Effector memory CD4-positive, alpha-beta T cell (primary cell): ENCODE measurements around the gene RAB11FIP5.

Experiments used
- DNase-seq, 3 donors: peaks; one replicate each; pipeline ENCODE4 v3.0.0-alpha.2; 2020
- H3K27ac ChIP-seq: 2 replicates; pipeline ENCODE4 v1.7.0; 2013; ENCODE audit warnings: mild to moderate bottlenecking, low read length, moderate library complexity; ENCODE audit not compliant: insufficient read depth, poor library complexity, severe bottlenecking
- H3K27me3 ChIP-seq: replicated peaks from 2 replicates; pipeline ENCODE4 v1.7.0; 2013; ENCODE audit warnings: mild to moderate bottlenecking, low read length; ENCODE audit not compliant: insufficient read depth, control insufficient read depth, poor library complexity, severe bottlenecking
- H3K36me3 ChIP-seq: 2 replicates; pipeline ENCODE4 v1.7.0; 2013; ENCODE audit warnings: mild to moderate bottlenecking, low read length, moderate library complexity; ENCODE audit not compliant: control insufficient read depth, insufficient read depth
- H3K4me1 ChIP-seq: 2 replicates; pipeline ENCODE4 v1.7.0; 2013; ENCODE audit warnings: low read length, mild to moderate bottlenecking; ENCODE audit not compliant: control insufficient read depth, insufficient read depth, poor library complexity, severe bottlenecking
- H3K4me3 ChIP-seq: 2 replicates; pipeline ENCODE4 v1.7.0; 2013; ENCODE audit warnings: low read length, low read depth, mild to moderate bottlenecking; ENCODE audit not compliant: insufficient read depth, poor library complexity, severe bottlenecking
- H3K9me3 ChIP-seq: 2 replicates; pipeline ENCODE4 v1.7.0; 2013; ENCODE audit warnings: mild to moderate bottlenecking, low read length, moderate library complexity; ENCODE audit not compliant: control insufficient read depth
- total RNA-seq, 3 donors: gene quantifications; one replicate each; lab custom pipeline; 2026; lab: John Stamatoyannopoulos, UW

Gene RAB11FIP5, protein sequence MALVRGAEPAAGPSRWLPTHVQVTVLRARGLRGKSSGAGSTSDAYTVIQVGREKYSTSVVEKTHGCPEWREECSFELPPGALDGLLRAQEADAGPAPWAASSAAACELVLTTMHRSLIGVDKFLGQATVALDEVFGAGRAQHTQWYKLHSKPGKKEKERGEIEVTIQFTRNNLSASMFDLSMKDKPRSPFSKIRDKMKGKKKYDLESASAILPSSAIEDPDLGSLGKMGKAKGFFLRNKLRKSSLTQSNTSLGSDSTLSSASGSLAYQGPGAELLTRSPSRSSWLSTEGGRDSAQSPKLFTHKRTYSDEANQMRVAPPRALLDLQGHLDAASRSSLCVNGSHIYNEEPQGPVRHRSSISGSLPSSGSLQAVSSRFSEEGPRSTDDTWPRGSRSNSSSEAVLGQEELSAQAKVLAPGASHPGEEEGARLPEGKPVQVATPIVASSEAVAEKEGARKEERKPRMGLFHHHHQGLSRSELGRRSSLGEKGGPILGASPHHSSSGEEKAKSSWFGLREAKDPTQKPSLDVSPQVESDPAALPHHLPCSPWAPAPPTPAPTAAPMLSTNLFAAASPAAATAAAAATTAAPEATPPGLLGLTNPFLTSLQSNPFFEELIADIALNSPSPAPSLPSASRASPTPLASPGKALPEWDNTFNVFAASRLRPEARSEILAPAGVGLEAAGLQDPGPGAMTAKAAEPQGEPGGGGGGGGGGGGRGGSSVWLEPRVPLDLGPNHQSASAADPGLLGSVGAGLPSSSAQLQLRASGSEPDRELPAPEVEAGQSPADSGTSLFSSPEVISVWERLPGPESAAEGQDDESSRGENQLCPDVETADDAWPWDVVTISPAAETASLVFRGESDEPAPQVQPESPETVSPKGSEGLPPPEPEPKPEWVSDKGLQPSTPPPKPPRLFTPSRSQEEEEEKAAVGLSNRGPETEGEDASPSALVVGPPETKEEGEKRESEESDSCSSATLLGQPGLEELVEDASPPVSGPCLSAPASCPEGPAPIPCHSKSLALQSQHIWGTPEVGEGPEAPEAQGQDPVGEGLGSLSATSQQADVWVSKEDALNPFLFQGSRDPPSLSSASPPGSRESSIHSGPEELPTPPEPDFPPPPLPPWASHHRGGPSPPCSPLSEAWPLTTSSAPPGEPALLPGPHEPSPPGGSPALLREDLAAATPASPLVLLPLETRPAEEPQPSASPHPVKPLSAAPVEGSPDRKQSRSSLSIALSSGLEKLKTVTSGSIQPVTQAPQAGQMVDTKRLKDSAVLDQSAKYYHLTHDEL (N-terminal part only)
- total RNA-seq, result 26.3 to 52.2 (median 39.7) reads per million in 3 donors

DNA sequence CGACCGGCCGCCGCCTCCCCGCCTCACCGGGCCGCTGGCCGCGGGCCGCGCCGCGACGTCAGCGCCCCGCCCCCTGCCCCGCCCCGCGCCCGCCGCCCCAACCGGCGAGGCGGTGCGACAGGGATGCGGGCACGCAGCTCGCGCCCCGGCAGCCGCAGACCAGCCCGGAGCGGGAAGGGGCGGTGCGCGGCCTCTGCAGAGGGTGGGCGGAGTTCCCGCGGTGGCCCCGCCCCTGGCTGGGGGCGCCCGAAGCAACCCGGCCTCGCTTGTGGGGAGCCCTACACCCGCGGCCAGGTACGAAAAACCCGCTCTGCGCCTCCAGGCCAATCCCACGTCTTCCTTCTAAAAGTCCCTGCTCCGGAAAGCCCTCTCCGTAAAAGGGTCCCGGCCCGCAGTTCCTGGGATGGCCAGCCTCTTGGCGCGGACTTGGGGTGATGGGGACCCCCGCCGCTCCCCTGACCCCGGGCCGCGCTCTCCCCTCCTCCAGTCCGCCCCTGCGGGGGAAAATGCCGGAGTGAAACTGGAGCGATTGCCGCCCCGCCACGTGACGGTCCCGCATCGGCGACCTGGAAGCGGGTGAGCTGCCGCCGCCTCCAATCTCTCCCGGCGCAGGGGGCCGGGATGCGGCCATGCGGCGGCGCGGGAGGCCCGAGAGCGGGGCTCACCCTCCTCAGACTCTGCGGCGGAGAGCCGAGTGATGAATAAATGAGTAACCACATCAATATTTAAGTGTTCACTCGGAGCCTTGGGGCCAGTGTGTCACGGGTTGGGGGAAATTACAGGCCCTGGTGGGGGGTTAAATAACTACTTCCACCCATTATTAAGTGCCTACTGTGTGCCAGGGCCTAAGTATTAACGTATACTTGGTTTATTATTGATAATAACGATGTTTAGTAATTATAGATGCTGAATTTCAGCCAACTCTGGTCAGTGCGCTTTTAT lies at the start of gene RAB11FIP5:
RAB11FIP5 (minus strand) TSS at position 36 of the 942 bp plus-strand sequence. CDS start 171 bp downstream, outside the sequence.
- DNase-seq, result peak; percentile 75 to 81 (median 80)
- Histone ChIP-seq H3K4me1 (peaks cover 9% of the 10 kb centered on the region), H3K9me3 (no peaks in the 10 kb centered on the region), H3K4me3 (peak within 1 kb of the TSS; percentile 90), H3K27ac (peak within 1 kb of the TSS; percentile 66), H3K36me3 (no peaks in the 10 kb centered on the region), H3K27me3 (no peaks in the 10 kb centered on the region)

DNA sequence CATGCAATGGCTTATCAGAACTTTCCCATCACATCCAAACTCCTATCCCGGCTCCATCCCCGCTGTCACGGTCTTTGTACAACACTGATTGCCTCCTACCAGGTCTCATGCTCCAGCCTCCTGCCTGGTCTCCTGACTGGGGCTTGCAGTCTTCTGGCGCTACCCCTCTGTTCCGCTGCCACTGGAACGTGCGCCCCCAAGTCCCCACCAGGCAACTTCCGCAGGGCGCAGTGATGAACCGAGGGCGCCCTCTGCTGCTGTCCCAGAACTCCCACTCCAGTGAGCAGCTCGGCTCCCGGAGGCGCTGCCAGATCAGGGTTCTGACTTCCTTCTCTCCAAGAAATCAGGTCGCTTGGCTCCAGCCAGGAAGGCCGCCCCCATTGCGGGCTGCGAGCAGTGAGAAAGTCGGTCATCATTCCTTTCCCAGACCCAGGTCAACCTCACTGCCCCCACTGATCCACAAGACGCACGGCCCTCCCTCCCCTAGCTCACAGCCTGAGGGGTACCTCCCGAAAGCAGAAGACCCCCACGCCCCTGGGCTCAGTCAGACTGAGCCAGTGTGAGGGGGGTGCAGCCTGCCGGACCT lies 43.9 kb upstream of the RAB11FIP5 start:
- Histone ChIP-seq H3K4me3 (no peak overlapping the region), H3K4me1 (no peaks in the 10 kb centered on the region), H3K36me3 (no peaks in the 10 kb centered on the region), H3K9me3 (no peaks in the 10 kb centered on the region), H3K27me3 (peaks cover 5% of the 10 kb centered on the region), H3K27ac (no peak overlapping the region)
- DNase-seq, result peak in 1 of 3 donors; percentile 15

- DNase-seq, result no peak
- H3K27me3 ChIP-seq, result no peaks in the 10 kb centered on the region
Measured at GRCh38 chr2:73142937-73143336, 30.2 kb upstream of the RAB11FIP5 start.

DNA sequence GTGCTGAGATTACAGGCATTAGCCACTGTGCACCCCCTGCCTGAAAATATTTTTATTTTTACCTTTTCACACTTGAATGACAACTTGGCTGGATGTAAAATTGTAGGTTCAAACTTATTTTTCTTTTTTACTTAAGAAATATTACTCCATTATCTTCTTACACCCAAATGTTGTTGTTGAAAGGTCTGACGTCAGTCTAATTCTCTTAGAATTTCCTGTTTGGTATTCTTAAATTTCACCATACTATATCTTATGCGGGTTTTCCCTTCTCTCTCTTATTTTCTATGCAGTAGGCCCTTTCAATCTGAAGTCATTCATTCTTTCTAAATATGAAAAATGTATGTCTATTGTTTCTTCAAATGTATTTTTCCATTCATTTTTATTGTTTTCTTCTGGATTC lies 29.1 kb upstream of the RAB11FIP5 start:
- Histone ChIP-seq H3K36me3 (no peaks in the 10 kb centered on the region), H3K27ac (no peak overlapping the region), H3K27me3 (no peaks in the 10 kb centered on the region), H3K9me3 (no peaks in the 10 kb centered on the region), H3K4me3 (no peak overlapping the region), H3K4me1 (no peaks in the 10 kb centered on the region)
- no peak for DNase-seq

More at GRCh38 chr2:73142937-73143336, 30.2 kb upstream of the RAB11FIP5 start:
- H3K9me3 ChIP-seq, result no peaks in the 10 kb centered on the region
- H3K27ac ChIP-seq, result no peak overlapping the region
- no peaks in the 10 kb centered on the region for H3K36me3 ChIP-seq
- H3K4me3 ChIP-seq, result no peak overlapping the region
- H3K4me1 ChIP-seq, result no peaks in the 10 kb centered on the region

DNA sequence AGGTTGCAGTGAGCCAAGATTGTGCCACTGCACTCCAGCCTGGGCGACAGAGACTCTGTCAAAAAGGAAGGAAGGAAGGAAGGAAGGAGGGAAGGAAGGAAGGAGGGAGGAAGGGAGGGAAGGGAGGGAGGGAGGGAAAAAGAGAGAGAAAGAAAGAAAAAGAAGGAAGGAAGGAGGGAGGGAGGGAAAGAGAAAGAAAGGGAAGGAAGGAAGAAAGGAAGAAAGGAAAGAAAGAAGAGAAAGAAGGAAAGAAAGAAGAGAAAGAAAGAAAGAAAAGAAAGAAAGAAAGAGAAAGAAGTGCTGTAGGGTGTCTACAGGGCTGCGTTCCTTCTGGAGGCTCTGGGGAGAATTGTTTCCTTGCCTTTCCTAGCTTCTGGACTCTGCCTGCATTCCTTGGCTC lies 22.5 kb upstream of the RAB11FIP5 start:
- Histone ChIP-seq H3K36me3 (no peaks in the 10 kb centered on the region), H3K4me1 (no peaks in the 10 kb centered on the region), H3K9me3 (no peaks in the 10 kb centered on the region), H3K4me3 (no peak overlapping the region), H3K27me3 (no peaks in the 10 kb centered on the region), H3K27ac (no peak overlapping the region)
- no peak for DNase-seq

DNA sequence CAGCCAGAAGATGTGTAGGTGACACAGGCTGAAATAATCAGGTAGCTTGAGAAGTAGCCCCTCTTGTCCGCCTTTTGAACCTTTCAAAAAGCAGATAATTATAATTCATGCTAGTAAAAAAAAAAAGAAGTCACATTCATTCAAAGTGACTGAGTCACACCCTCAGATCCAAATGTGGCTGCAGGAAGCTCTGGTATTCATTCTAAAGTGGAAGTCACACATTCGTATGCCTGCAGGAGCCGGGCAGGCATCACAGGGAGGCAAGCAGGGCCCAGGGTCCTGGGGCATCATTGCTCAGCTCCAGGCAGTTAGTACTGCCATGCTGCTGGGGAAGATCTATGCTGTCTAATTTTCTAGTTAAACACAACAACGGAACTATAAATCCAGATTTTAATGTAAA lies 21.7 kb upstream of the RAB11FIP5 start:
- DNase-seq, result no peak
- H3K4me3 ChIP-seq, result no peak overlapping the region
- no peak overlapping the region for H3K27ac ChIP-seq
- no peaks in the 10 kb centered on the region for H3K9me3 ChIP-seq
- H3K4me1 ChIP-seq, result no peaks in the 10 kb centered on the region
- no peaks in the 10 kb centered on the region for H3K36me3 ChIP-seq
- no peaks in the 10 kb centered on the region for H3K27me3 ChIP-seq

- H3K27ac ChIP-seq, result no peak overlapping the region
- H3K4me1 ChIP-seq, result no peaks in the 10 kb centered on the region
- DNase-seq, result no peak
- H3K27me3 ChIP-seq, result no peaks in the 10 kb centered on the region
- no peaks in the 10 kb centered on the region for H3K9me3 ChIP-seq
- H3K36me3 ChIP-seq, result no peaks in the 10 kb centered on the region
- no peak overlapping the region for H3K4me3 ChIP-seq
Measured at GRCh38 chr2:73133566-73134197, 20.9 kb upstream of the RAB11FIP5 start.

DNA sequence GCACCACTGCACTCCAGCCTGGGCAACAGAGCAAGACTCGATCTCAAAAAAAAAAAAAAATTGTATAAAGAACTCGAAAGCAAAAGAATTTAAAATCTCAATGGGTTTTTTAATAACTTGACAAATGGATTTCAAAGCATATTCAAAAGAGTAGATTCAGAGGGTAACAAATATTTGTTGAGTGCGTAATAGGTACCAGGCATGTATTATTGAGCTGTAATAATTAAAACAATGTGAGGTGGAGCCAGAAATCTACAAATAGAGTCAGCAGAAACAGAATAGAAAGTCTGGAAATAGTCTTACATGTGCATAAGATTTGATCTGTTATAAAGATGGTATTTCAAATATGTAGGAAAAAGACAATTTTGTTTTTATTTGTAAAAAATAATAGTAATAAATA lies 19.1 kb upstream of the RAB11FIP5 start:
- Histone ChIP-seq H3K9me3 (no peaks in the 10 kb centered on the region), H3K4me1 (no peaks in the 10 kb centered on the region), H3K36me3 (no peaks in the 10 kb centered on the region), H3K27ac (no peak overlapping the region), H3K27me3 (no peaks in the 10 kb centered on the region), H3K4me3 (no peak overlapping the region)
- DNase-seq, result no peak
